ENCODE data around the gene TRPM3. TPM values are rescaled to one million over a fixed set of nuclear protein-coding genes. Genes with fewer than 3 reads are reported as not detected.

The TRPM3 gene
- total RNA-seq, 2 experiments from 2014 or later: not detected

- H3K36me3 Mint-ChIP-seq (ENCODE audit: low read depth): no peaks in the 10 kb centered on the region
- no peak overlapping the region for H3K4me3 Mint-ChIP-seq
- intact Hi-C loops (cut with DNase I, micrococcal nuclease): loop anchor here in 1 of 2 experiments (10.0 kb wide), 1 partner anchor 60 kb away; no protein-coding TSS in a partner anchor
- ATAC-seq (ENCODE audit: poor library complexity) (no peak), DNase-seq (no peak)
- H3K9me3 Mint-ChIP-seq: no peaks in the 10 kb centered on the region
- Histone ChIP-seq H3K9me3 (ENCODE audit: control insufficient read depth in 1 of 2, insufficient read depth in 1 of 2, low read length in 2 of 2) (no peaks in the 10 kb centered on the region), H3K4me1 (ENCODE audit: insufficient read depth, low read length) (no peaks in the 10 kb centered on the region), H3K27ac (ENCODE audit: low read depth in 1 of 2, low read length in 2 of 2) (no peak overlapping the region), H3K4me3 (ENCODE audit: low read length) (no peak overlapping the region), H3K36me3 (ENCODE audit: insufficient read depth, low read length) (no peaks in the 10 kb centered on the region), H3K27me3 (ENCODE audit: control insufficient read depth in 1 of 2, insufficient read depth in 2 of 2, low read length in 2 of 2) (no peaks in the 10 kb centered on the region)
- ChIA-PET POLR2A (no interaction called here), CTCF (no interaction called here)
- H3K4me1 Mint-ChIP-seq (ENCODE audit: low read depth): no peaks in the 10 kb centered on the region
- TF ChIP-seq, protein P1, sequence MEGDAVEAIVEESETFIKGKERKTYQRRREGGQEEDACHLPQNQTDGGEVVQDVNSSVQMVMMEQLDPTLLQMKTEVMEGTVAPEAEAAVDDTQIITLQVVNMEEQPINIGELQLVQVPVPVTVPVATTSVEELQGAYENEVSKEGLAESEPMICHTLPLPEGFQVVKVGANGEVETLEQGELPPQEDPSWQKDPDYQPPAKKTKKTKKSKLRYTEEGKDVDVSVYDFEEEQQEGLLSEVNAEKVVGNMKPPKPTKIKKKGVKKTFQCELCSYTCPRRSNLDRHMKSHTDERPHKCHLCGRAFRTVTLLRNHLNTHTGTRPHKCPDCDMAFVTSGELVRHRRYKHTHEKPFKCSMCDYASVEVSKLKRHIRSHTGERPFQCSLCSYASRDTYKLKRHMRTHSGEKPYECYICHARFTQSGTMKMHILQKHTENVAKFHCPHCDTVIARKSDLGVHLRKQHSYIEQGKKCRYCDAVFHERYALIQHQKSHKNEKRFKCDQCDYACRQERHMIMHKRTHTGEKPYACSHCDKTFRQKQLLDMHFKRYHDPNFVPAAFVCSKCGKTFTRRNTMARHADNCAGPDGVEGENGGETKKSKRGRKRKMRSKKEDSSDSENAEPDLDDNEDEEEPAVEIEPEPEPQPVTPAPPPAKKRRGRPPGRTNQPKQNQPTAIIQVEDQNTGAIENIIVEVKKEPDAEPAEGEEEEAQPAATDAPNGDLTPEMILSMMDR (IDR thresholded peaks at IDR 0.05): no peak
- H3K27ac Mint-ChIP-seq: no peak overlapping the region
- peaks cover 3% of the 10 kb centered on the region for H3K27me3 Mint-ChIP-seq
Observed at GRCh38 chr9:70784456-70784855, 337.0 kb downstream of the TRPM3 start.

GRCh38 chr9:70778568-70778967 is 342.9 kb downstream of the TRPM3 start:
- H3K4me1 ChIP-seq (ENCODE audit: insufficient read depth, low read length): no peaks in the 10 kb centered on the region
- H3K36me3 Mint-ChIP-seq (ENCODE audit: low read depth): no peaks in the 10 kb centered on the region
- H3K4me3 ChIP-seq (ENCODE audit: low read length): no peak overlapping the region
- no peak overlapping the region for H3K27ac Mint-ChIP-seq
- no peaks in the 10 kb centered on the region for H3K27me3 ChIP-seq (ENCODE audit: control insufficient read depth in 1 of 2, insufficient read depth in 2 of 2, low read length in 2 of 2)
- DNase-seq: no peak
- no peaks in the 10 kb centered on the region for H3K9me3 ChIP-seq (ENCODE audit: control insufficient read depth in 1 of 2, insufficient read depth in 1 of 2, low read length in 2 of 2)
- no peak for ATAC-seq (ENCODE audit: poor library complexity)
- H3K9me3 Mint-ChIP-seq: no peaks in the 10 kb centered on the region
- CTCF ChIA-PET: no interaction called here
- TF ChIP-seq, protein P1 (IDR thresholded peaks at IDR 0.05): no peak
- intact Hi-C loops (cut with DNase I, micrococcal nuclease): no loop called here
- no peak overlapping the region for H3K27ac ChIP-seq (ENCODE audit: low read depth in 1 of 2, low read length in 2 of 2)
- H3K4me3 Mint-ChIP-seq: no peak overlapping the region
- H3K27me3 Mint-ChIP-seq: no peaks in the 10 kb centered on the region
- no peaks in the 10 kb centered on the region for H3K36me3 ChIP-seq (ENCODE audit: insufficient read depth, low read length)
- H3K4me1 Mint-ChIP-seq (ENCODE audit: low read depth): no peaks in the 10 kb centered on the region
- POLR2A ChIA-PET: no interaction called here

DNA sequence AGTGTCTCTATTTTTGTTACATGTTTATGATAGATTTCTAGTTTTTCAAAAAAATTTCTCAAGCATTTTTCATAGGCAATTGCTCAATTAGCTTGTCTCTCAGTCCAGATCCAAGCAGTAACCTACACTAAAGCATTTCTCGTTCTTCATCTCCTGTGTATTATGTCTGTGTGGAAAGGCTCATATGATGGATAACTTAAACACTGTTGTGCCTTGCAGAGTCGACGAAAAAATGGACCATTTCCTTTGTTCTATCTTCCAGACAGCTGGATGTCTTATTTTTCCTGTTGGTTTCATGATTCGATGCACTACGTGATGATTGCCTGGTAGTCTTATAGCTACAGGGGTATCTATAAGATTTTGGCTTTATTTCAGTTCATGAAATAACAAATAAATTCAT is 347.8 kb downstream of the TRPM3 start:
- Mint-ChIP-seq H3K9me3 (no peaks in the 10 kb centered on the region), H3K36me3 (ENCODE audit: low read depth) (no peaks in the 10 kb centered on the region), H3K4me1 (ENCODE audit: low read depth) (no peaks in the 10 kb centered on the region), H3K27me3 (peaks cover 6% of the 10 kb centered on the region), H3K27ac (no peak overlapping the region), H3K4me3 (no peak overlapping the region)
- POLR2A ChIA-PET: no interaction called here
- intact Hi-C loops (cut with DNase I, micrococcal nuclease): no loop called here
- Histone ChIP-seq H3K4me3 (ENCODE audit: low read length) (no peak overlapping the region), H3K27me3 (ENCODE audit: control insufficient read depth in 1 of 2, insufficient read depth in 2 of 2, low read length in 2 of 2) (no peaks in the 10 kb centered on the region), H3K9me3 (ENCODE audit: control insufficient read depth in 1 of 2, insufficient read depth in 1 of 2, low read length in 2 of 2) (no peaks in the 10 kb centered on the region), H3K36me3 (ENCODE audit: insufficient read depth, low read length) (no peaks in the 10 kb centered on the region), H3K4me1 (ENCODE audit: insufficient read depth, low read length) (no peaks in the 10 kb centered on the region), H3K27ac (ENCODE audit: low read depth in 1 of 2, low read length in 2 of 2) (no peak overlapping the region)
- TF ChIP-seq, protein P1 (IDR thresholded peaks at IDR 0.05): no peak
- ATAC-seq (ENCODE audit: poor library complexity) (no peak), DNase-seq (no peak)
- CTCF ChIA-PET: no interaction called here

All from CD4-positive, alpha-beta T cell (primary cell).